ENCODE data around the gene TRIP6. TPM values are rescaled to one million over a fixed set of nuclear protein-coding genes. Genes with fewer than 3 reads are reported as not detected.

Gene TRIP6
- total and polyA plus RNA-seq, 2 of the 8 experiments (the other 6 are each of a cell fraction or from before 2014, with no cell fraction given), result 88.4 to 103 TPM

- TF ChIP-seq, protein P1, sequence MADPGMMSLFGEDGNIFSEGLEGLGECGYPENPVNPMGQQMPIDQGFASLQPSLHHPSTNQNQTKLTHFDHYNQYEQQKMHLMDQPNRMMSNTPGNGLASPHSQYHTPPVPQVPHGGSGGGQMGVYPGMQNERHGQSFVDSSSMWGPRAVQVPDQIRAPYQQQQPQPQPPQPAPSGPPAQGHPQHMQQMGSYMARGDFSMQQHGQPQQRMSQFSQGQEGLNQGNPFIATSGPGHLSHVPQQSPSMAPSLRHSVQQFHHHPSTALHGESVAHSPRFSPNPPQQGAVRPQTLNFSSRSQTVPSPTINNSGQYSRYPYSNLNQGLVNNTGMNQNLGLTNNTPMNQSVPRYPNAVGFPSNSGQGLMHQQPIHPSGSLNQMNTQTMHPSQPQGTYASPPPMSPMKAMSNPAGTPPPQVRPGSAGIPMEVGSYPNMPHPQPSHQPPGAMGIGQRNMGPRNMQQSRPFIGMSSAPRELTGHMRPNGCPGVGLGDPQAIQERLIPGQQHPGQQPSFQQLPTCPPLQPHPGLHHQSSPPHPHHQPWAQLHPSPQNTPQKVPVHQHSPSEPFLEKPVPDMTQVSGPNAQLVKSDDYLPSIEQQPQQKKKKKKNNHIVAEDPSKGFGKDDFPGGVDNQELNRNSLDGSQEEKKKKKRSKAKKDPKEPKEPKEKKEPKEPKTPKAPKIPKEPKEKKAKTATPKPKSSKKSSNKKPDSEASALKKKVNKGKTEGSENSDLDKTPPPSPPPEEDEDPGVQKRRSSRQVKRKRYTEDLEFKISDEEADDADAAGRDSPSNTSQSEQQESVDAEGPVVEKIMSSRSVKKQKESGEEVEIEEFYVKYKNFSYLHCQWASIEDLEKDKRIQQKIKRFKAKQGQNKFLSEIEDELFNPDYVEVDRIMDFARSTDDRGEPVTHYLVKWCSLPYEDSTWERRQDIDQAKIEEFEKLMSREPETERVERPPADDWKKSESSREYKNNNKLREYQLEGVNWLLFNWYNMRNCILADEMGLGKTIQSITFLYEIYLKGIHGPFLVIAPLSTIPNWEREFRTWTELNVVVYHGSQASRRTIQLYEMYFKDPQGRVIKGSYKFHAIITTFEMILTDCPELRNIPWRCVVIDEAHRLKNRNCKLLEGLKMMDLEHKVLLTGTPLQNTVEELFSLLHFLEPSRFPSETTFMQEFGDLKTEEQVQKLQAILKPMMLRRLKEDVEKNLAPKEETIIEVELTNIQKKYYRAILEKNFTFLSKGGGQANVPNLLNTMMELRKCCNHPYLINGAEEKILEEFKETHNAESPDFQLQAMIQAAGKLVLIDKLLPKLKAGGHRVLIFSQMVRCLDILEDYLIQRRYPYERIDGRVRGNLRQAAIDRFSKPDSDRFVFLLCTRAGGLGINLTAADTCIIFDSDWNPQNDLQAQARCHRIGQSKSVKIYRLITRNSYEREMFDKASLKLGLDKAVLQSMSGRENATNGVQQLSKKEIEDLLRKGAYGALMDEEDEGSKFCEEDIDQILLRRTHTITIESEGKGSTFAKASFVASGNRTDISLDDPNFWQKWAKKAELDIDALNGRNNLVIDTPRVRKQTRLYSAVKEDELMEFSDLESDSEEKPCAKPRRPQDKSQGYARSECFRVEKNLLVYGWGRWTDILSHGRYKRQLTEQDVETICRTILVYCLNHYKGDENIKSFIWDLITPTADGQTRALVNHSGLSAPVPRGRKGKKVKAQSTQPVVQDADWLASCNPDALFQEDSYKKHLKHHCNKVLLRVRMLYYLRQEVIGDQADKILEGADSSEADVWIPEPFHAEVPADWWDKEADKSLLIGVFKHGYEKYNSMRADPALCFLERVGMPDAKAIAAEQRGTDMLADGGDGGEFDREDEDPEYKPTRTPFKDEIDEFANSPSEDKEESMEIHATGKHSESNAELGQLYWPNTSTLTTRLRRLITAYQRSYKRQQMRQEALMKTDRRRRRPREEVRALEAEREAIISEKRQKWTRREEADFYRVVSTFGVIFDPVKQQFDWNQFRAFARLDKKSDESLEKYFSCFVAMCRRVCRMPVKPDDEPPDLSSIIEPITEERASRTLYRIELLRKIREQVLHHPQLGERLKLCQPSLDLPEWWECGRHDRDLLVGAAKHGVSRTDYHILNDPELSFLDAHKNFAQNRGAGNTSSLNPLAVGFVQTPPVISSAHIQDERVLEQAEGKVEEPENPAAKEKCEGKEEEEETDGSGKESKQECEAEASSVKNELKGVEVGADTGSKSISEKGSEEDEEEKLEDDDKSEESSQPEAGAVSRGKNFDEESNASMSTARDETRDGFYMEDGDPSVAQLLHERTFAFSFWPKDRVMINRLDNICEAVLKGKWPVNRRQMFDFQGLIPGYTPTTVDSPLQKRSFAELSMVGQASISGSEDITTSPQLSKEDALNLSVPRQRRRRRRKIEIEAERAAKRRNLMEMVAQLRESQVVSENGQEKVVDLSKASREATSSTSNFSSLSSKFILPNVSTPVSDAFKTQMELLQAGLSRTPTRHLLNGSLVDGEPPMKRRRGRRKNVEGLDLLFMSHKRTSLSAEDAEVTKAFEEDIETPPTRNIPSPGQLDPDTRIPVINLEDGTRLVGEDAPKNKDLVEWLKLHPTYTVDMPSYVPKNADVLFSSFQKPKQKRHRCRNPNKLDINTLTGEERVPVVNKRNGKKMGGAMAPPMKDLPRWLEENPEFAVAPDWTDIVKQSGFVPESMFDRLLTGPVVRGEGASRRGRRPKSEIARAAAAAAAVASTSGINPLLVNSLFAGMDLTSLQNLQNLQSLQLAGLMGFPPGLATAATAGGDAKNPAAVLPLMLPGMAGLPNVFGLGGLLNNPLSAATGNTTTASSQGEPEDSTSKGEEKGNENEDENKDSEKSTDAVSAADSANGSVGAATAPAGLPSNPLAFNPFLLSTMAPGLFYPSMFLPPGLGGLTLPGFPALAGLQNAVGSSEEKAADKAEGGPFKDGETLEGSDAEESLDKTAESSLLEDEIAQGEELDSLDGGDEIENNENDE (IDR thresholded peaks at IDR 0.05; ENCODE audit: insufficient replicate concordance, low read length), result no peak
- no peak for TF ChIP-seq RXRA (IDR thresholded peaks at IDR 0.05; ENCODE audit: insufficient read depth, low read depth, low read length)
- no peak for TF ChIP-seq POLR2AphosphoS5 (IDR thresholded peaks at IDR 0.05; ENCODE audit: low read depth, low read length)
- TF ChIP-seq CBX8 (IDR thresholded peaks at IDR 0.05; ENCODE audit: borderline replicate concordance, low read depth, low read length), result no peak
- no peak for TF ChIP-seq CHD1 (IDR thresholded peaks at IDR 0.05; ENCODE audit: low read depth, low read length)
- TF ChIP-seq, protein P2, sequence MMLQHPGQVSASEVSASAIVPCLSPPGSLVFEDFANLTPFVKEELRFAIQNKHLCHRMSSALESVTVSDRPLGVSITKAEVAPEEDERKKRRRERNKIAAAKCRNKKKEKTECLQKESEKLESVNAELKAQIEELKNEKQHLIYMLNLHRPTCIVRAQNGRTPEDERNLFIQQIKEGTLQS (IDR thresholded peaks at IDR 0.05; ENCODE audit: insufficient read depth, low read depth, low read length), result no peak
- no peak for TF ChIP-seq ZNF274 (IDR thresholded peaks at IDR 0.05; ENCODE audit: borderline replicate concordance, extremely low read depth, low read length)
- TF ChIP-seq SP2 (IDR thresholded peaks at IDR 0.05; ENCODE audit: low read length), result no peak
Observed at GRCh38 chr7:100829150-100829716, 38.0 kb upstream of the TRIP6 start (continued).
